ENCODE results near the gene TMEM237.

TMEM237 gene

DNA sequence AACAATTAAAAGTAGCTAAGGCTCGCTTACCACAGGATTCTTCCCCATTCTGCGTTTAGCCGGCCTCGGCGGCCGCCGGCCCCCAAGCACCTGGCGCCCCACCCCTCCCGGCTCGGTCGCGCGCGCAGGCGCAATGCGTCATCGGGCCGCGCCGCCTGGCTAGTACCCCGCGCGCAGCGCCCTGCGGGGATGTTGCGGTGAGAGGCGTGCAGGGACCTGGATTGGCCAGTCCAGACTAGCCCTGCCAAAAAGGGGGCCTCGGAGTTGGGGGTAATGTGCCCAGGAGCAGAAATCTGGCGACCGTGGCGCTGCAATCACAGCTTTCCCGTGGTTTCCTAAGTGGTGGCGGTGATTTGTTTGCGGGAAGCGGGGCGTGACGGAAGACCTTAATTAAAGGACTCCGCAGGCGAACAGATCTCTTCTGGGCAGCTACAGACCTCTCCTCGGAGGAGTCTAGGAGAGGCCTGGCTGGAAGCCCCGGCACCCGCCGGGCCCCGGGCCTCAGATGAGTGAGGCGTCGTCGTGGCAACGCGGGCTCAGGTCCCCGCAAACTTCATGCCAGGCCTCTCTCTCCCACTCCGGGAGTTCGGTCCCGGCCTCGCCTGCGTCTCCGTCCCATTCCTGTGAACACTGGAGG lies 606 bp downstream of the TMEM237 start:
- H3K27ac ChIP-seq (ENCODE audit: extremely low read depth, low read depth, low read length): peak overlapping the region; percentile 81
- H3K36me3 ChIP-seq (ENCODE audit: control insufficient read depth in 2 of 2, insufficient read depth in 1 of 2, low read length in 2 of 2): peaks cover 3 to 20% of the 10 kb centered on the region in 2 experiments; a peak in 1 of 3 replicates
- ChIA-PET POLR2A (interaction anchor here (0.7 to 1.9 kb wide), 3 partner anchors 37 to 191 kb away, joined by 3 to 9 read pairs (median 7); partner anchors contain the start of genes ALS2, STRADB and TRAK2), CTCF (no interaction called here)
- H3K9me3 ChIP-seq (ENCODE audit: control insufficient read depth, insufficient read depth, low read depth, low read length): no peaks in the 10 kb centered on the region
- peak overlapping the region; percentile 82 for H3K4me3 ChIP-seq (ENCODE audit: low read depth, low read length)
- no peaks in the 10 kb centered on the region; the same call in 1 of the 2 replicates for H3K4me1 ChIP-seq (ENCODE audit: control insufficient read depth, insufficient read depth, low read length)
- TF ChIP-seq ZIC2 (tag by site-specific recombination; IDR thresholded peaks at IDR 0.05) (peak; percentile 90), ZNF561 (tag by site-specific recombination; IDR thresholded peaks at IDR 0.05; ENCODE audit: borderline replicate concordance) (0 out of 2 replicates have a peak, but pooled peaks have one; percentile 15), ZNF776 (tag by site-specific recombination; IDR thresholded peaks at IDR 0.05; ENCODE audit: borderline replicate concordance) (no peak), ZBTB8A (tag by site-specific recombination; IDR thresholded peaks at IDR 0.05) (peak; percentile 70), GLIS2 (tag by site-specific recombination; IDR thresholded peaks at IDR 0.05) (no peak), ZNF621 (tag by site-specific recombination; IDR thresholded peaks at IDR 0.05) (no peak), KLF10 (tag by site-specific recombination; IDR thresholded peaks at IDR 0.05) (peak; percentile 49), ZNF544 (tag by site-specific recombination; IDR thresholded peaks at IDR 0.05) (no peak), ZNF341 (tag by site-specific recombination; IDR thresholded peaks at IDR 0.05; ENCODE audit: low read depth) (peak; percentile 45), ZNF266 (tag by site-specific recombination; IDR thresholded peaks at IDR 0.05; ENCODE audit: low read depth) (no peak), ZNF157 (tag by site-specific recombination; IDR thresholded peaks at IDR 0.05) (no peak), ZFP37 (tag by site-specific recombination; IDR thresholded peaks at IDR 0.05) (no peak), EGR2 (tag by site-specific recombination; IDR thresholded peaks at IDR 0.05; ENCODE audit: low read depth) (no peak), ZNF501 (tag by site-specific recombination; IDR thresholded peaks at IDR 0.05) (0 out of 2 replicates have a peak, but pooled peaks have one; percentile 20), KLF1 (tag by site-specific recombination; IDR thresholded peaks at IDR 0.05) (no peak), ZNF37A (tag by site-specific recombination; IDR thresholded peaks at IDR 0.05) (no peak), ZNF473 (tag by site-specific recombination; IDR thresholded peaks at IDR 0.05) (no peak)
- TF ChIP-seq, protein P1, sequence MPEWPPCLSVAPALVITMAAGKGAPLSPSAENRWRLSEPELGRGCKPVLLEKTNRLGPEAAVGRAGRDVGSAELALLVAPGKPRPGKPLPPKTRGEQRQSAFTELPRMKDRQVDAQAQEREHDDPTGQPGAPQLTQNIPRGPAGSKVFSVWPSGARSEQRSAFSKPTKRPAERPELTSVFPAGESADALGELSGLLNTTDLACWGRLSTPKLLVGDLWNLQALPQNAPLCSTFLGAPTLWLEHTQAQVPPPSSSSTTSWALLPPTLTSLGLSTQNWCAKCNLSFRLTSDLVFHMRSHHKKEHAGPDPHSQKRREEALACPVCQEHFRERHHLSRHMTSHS (tag by site-specific recombination; IDR thresholded peaks at IDR 0.05): no peak
- TF ChIP-seq, protein P2, sequence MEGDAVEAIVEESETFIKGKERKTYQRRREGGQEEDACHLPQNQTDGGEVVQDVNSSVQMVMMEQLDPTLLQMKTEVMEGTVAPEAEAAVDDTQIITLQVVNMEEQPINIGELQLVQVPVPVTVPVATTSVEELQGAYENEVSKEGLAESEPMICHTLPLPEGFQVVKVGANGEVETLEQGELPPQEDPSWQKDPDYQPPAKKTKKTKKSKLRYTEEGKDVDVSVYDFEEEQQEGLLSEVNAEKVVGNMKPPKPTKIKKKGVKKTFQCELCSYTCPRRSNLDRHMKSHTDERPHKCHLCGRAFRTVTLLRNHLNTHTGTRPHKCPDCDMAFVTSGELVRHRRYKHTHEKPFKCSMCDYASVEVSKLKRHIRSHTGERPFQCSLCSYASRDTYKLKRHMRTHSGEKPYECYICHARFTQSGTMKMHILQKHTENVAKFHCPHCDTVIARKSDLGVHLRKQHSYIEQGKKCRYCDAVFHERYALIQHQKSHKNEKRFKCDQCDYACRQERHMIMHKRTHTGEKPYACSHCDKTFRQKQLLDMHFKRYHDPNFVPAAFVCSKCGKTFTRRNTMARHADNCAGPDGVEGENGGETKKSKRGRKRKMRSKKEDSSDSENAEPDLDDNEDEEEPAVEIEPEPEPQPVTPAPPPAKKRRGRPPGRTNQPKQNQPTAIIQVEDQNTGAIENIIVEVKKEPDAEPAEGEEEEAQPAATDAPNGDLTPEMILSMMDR (tag by site-specific recombination; IDR thresholded peaks at IDR 0.05): no peak
- TF ChIP-seq, protein P3, sequence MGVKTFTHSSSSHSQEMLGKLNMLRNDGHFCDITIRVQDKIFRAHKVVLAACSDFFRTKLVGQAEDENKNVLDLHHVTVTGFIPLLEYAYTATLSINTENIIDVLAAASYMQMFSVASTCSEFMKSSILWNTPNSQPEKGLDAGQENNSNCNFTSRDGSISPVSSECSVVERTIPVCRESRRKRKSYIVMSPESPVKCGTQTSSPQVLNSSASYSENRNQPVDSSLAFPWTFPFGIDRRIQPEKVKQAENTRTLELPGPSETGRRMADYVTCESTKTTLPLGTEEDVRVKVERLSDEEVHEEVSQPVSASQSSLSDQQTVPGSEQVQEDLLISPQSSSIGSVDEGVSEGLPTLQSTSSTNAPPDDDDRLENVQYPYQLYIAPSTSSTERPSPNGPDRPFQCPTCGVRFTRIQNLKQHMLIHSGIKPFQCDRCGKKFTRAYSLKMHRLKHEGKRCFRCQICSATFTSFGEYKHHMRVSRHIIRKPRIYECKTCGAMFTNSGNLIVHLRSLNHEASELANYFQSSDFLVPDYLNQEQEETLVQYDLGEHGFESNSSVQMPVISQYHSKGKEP (tag by site-specific recombination; IDR thresholded peaks at IDR 0.05): no peak
- TF ChIP-seq, protein P4, sequence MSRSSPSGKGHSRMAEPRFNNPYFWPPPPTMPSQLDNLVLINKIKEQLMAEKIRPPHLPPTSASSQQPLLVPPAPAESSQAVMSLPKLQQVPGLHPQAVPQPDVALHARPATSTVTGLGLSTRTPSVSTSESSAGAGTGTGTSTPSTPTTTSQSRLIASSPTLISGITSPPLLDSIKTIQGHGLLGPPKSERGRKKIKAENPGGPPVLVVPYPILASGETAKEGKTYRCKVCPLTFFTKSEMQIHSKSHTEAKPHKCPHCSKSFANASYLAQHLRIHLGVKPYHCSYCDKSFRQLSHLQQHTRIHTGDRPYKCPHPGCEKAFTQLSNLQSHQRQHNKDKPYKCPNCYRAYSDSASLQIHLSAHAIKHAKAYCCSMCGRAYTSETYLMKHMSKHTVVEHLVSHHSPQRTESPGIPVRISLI (tag by site-specific recombination; IDR thresholded peaks at IDR 0.05): no peak
- TF ChIP-seq, protein P5, sequence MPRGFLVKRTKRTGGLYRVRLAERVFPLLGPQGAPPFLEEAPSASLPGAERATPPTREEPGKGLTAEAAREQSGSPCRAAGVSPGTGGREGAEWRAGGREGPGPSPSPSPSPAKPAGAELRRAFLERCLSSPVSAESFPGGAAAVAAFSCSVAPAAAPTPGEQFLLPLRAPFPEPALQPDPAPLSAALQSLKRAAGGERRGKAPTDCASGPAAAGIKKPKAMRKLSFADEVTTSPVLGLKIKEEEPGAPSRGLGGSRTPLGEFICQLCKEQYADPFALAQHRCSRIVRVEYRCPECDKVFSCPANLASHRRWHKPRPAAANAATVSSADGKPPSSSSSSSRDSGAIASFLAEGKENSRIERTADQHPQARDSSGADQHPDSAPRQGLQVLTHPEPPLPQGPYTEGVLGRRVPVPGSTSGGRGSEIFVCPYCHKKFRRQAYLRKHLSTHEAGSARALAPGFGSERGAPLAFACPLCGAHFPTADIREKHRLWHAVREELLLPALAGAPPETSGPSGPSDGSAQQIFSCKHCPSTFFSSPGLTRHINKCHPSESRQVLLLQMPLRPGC (tag by site-specific recombination; IDR thresholded peaks at IDR 0.05): no peak
- TF ChIP-seq, protein P6, sequence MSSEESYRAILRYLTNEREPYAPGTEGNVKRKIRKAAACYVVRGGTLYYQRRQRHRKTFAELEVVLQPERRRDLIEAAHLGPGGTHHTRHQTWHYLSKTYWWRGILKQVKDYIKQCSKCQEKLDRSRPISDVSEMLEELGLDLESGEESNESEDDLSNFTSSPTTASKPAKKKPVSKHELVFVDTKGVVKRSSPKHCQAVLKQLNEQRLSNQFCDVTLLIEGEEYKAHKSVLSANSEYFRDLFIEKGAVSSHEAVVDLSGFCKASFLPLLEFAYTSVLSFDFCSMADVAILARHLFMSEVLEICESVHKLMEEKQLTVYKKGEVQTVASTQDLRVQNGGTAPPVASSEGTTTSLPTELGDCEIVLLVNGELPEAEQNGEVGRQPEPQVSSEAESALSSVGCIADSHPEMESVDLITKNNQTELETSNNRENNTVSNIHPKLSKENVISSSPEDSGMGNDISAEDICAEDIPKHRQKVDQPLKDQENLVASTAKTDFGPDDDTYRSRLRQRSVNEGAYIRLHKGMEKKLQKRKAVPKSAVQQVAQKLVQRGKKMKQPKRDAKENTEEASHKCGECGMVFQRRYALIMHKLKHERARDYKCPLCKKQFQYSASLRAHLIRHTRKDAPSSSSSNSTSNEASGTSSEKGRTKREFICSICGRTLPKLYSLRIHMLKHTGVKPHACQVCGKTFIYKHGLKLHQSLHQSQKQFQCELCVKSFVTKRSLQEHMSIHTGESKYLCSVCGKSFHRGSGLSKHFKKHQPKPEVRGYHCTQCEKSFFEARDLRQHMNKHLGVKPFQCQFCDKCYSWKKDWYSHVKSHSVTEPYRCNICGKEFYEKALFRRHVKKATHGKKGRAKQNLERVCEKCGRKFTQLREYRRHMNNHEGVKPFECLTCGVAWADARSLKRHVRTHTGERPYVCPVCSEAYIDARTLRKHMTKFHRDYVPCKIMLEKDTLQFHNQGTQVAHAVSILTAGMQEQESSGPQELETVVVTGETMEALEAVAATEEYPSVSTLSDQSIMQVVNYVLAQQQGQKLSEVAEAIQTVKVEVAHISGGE (tag by site-specific recombination; conservative IDR thresholded peaks at IDR 0.05; ENCODE audit: low read depth): peak; percentile 32; the same call in 1 of the 2 replicates
- TF ChIP-seq, protein P7, sequence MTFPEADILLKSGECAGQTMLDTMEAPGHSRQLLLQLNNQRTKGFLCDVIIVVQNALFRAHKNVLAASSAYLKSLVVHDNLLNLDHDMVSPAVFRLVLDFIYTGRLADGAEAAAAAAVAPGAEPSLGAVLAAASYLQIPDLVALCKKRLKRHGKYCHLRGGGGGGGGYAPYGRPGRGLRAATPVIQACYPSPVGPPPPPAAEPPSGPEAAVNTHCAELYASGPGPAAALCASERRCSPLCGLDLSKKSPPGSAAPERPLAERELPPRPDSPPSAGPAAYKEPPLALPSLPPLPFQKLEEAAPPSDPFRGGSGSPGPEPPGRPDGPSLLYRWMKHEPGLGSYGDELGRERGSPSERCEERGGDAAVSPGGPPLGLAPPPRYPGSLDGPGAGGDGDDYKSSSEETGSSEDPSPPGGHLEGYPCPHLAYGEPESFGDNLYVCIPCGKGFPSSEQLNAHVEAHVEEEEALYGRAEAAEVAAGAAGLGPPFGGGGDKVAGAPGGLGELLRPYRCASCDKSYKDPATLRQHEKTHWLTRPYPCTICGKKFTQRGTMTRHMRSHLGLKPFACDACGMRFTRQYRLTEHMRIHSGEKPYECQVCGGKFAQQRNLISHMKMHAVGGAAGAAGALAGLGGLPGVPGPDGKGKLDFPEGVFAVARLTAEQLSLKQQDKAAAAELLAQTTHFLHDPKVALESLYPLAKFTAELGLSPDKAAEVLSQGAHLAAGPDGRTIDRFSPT (tag by site-specific recombination; IDR thresholded peaks at IDR 0.05): no peak

Data from HEK293 (cell line).